OCI-LY7 (cell line): ENCODE data around the gene ZC3H18. TPM values are rescaled to one million over a fixed set of nuclear protein-coding genes. Genes with fewer than 3 reads are reported as not detected.

Source experiments
- BruUV-seq: library from RNA; stranded (reverse); fragments of 400-500 nt; replicated peaks from 2 replicates; lab custom pipeline; 2021; lab: Mats Ljungman, UMichigan
- CTCF ChIA-PET: fragments of 300-600 bp; sonication (Branson Sonifier 250); formaldehyde crosslinking; loops from one replicate; lab custom pipeline; 2022; ENCODE audit warnings: antibody characterized with exemption; ENCODE audit not compliant: unreplicated experiment; lab: Charles Lee
- POLR2A ChIA-PET: fragments of 300-600 bp; sonication (Branson Sonifier 250); formaldehyde crosslinking; loops from one replicate; lab custom pipeline; 2022; ENCODE audit warnings: antibody characterized with exemption; lab: Charles Lee
- DNase-seq: peaks from one replicate; pipeline ENCODE4 v3.0.0-alpha.2; 2015; ENCODE audit warnings: low spot score
- H2AFZ ChIP-seq: fragments of 200-600 bp; sonication (generic), shearing (Covaris generic); 2 replicates; pipeline ENCODE4 v1.6.1; 2014; ENCODE audit warnings: mild to moderate bottlenecking, antibody characterized with exemption, low read length, moderate library complexity
- H3K27ac ChIP-seq: fragments of 200-600 bp; sonication (generic); 2 replicates; pipeline ENCODE4 v1.5.1; 2014; ENCODE audit warnings: mixed run types, low read depth, mild to moderate bottlenecking, moderate library complexity, low read length, inconsistent platforms; ENCODE audit not compliant: poor library complexity, severe bottlenecking
- H3K36me3 ChIP-seq: fragments of 200-600 bp; sonication (generic); 2 replicates; pipeline ENCODE4 v1.6.1; 2014; ENCODE audit warnings: mild to moderate bottlenecking, antibody characterized with exemption, low read length, moderate library complexity, mixed read lengths; ENCODE audit not compliant: insufficient read depth
- H3K4me1 ChIP-seq: fragments of 200-600 bp; sonication (generic); 2 replicates; pipeline ENCODE4 v1.5.1; 2014; ENCODE audit warnings: mild to moderate bottlenecking, low read length; ENCODE audit not compliant: insufficient read depth, poor library complexity, severe bottlenecking
- H3K4me2 ChIP-seq: fragments of 200-600 bp; sonication (generic); 2 replicates; pipeline ENCODE4 v1.6.1; 2014; ENCODE audit warnings: mild to moderate bottlenecking, low read length
- H3K4me3 ChIP-seq: fragments of 200-600 bp; sonication (generic); 2 replicates; pipeline ENCODE4 v1.5.1; 2014; ENCODE audit warnings: mild to moderate bottlenecking, low read depth, low read length; ENCODE audit not compliant: poor library complexity, severe bottlenecking
- H3K79me2 ChIP-seq: fragments of 200-600 bp; sonication (generic); 2 replicates; pipeline ENCODE4 v1.6.1; 2016; ENCODE audit warnings: low read depth, mild to moderate bottlenecking, low read length, moderate library complexity, mixed read lengths; ENCODE audit not compliant: insufficient read depth
- H3K9me2 ChIP-seq: fragments of 200-600 bp; sonication (generic); 2 replicates; pipeline ENCODE4 v1.6.1; 2016; ENCODE audit warnings: mild to moderate bottlenecking, low read length, mixed read lengths; ENCODE audit not compliant: insufficient read depth
- H3K9me3 ChIP-seq: fragments of 200-600 bp; sonication (generic); 2 replicates; pipeline ENCODE4 v1.6.1; 2014; ENCODE audit warnings: mild to moderate bottlenecking, mixed run types, low read length, mixed read lengths
- H4K20me1 ChIP-seq: fragments of 200-600 bp; sonication (generic); 2 replicates; pipeline ENCODE4 v1.6.1; 2014; ENCODE audit warnings: mild to moderate bottlenecking, antibody characterized with exemption, low read length, moderate library complexity, mixed read lengths; ENCODE audit not compliant: insufficient read depth
- EZH2phosphoT487 ChIP-seq: fragments of 200-600 bp; sonication (generic); IDR thresholded peaks from 2 replicates; pipeline ENCODE4 v1.6.1; 2018; ENCODE audit warnings: low read depth, borderline replicate concordance, mild to moderate bottlenecking, mixed run types, antibody characterized with exemption, low read length, moderate library complexity, mixed read lengths
- intact Hi-C: fragments of 100-400 bp; cut with micrococcal nuclease; formaldehyde crosslinking; loops from one replicate; pipeline ENCODE4 v1.10.0; 2022; ENCODE audit not compliant: unreplicated experiment
- total RNA-seq, 2 experiments: library from RNA; depleted of rRNA in 1 of 2; stranded (reverse); fragments of >200 nt in 1 of 2; shearing (Covaris generic) in 1 of 2; gene quantifications; 2 replicates each; pipeline ENCODE4 v1.2.3, GENCODE V29; 2014 to 2022
- TF ChIP-seq, protein P1 (sequence below): fragments of 200-600 bp; sonication (generic); conservative IDR thresholded peaks from 2 replicates; pipeline ENCODE4 v1.5.1; 2014; ENCODE audit warnings: mild to moderate bottlenecking, antibody characterized with exemption, low read length, moderate library complexity, mixed read lengths

ZC3H18 gene
- total RNA-seq, 2 experiments from 2014 or later, result 22.2 to 79.0 TPM

DNA sequence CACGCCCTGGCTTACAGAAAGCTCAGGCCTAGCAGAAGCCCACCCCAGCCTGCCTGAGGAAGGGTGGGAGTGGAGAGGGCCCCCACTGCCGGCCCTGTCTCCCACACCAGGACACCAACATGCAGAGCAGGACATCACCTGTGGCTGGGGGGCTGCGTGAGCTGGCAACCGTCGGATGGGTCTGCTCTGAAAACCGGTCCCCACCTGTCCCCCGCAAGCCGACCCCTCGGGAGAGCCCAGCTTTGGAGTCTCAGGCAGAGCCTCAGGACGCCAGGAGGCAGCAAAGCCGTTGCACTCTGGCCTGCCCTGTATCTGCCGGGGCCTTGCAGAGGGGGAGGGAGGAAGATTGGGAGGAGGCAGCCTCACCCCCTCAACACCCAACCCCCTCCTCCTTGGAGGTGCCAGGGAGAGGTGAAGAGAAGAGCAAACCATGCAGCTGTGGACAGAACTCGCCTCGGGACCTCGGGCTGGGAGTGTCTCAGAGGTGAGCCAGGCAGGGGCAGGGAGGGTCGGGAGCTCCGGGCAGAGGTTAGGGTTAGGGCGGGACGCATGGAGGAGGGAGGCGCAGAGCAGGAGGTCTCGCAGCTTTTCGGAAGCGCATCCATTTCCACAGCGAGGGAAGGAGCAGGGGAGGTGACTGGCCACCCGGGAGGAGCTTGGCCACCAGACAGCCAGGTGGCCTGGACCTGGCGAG, 30.4 kb upstream of the ZC3H18 start:
- CTCF ChIA-PET, result no interaction called here

GRCh38 chr16:88540346-88540977, 29.7 kb upstream of the ZC3H18 start:
- ChIA-PET CTCF (no interaction called here), POLR2A (interaction anchor here (0.6 kb wide), 2 partner anchors 254 to 428 kb away, joined by 3 to 4 read pairs; no protein-coding TSS in a partner anchor)
- intact Hi-C loops, result no loop called here

More for the DNA sequence above, 30.4 kb upstream of the ZC3H18 start:
- H2AFZ ChIP-seq, result no peak overlapping the region
- no peak for TF ChIP-seq EZH2phosphoT487
- TF ChIP-seq, protein P1, sequence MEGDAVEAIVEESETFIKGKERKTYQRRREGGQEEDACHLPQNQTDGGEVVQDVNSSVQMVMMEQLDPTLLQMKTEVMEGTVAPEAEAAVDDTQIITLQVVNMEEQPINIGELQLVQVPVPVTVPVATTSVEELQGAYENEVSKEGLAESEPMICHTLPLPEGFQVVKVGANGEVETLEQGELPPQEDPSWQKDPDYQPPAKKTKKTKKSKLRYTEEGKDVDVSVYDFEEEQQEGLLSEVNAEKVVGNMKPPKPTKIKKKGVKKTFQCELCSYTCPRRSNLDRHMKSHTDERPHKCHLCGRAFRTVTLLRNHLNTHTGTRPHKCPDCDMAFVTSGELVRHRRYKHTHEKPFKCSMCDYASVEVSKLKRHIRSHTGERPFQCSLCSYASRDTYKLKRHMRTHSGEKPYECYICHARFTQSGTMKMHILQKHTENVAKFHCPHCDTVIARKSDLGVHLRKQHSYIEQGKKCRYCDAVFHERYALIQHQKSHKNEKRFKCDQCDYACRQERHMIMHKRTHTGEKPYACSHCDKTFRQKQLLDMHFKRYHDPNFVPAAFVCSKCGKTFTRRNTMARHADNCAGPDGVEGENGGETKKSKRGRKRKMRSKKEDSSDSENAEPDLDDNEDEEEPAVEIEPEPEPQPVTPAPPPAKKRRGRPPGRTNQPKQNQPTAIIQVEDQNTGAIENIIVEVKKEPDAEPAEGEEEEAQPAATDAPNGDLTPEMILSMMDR, result peak; percentile 35; the same call in 1 of the 2 replicates
- H3K9me3 ChIP-seq, result peaks cover 18% of the 10 kb centered on the region; the same call in 1 of the 2 replicates
- no peaks in the 10 kb centered on the region for H3K9me2 ChIP-seq
- H3K27ac ChIP-seq, result no peak overlapping the region
- 0 out of 2 replicates have a peak, but pooled peaks cover 3% of the 10 kb centered on the region for H3K36me3 ChIP-seq
- no peaks in the 10 kb centered on the region for H3K79me2 ChIP-seq
- intact Hi-C loops, result no loop called here
- no peaks in the 10 kb centered on the region for H4K20me1 ChIP-seq
- peaks cover 13% of the 10 kb centered on the region for H3K4me1 ChIP-seq
- POLR2A ChIA-PET, result interaction anchor here (0.6 kb wide), 3 partner anchors 75 to 427 kb away, joined by 3 to 4 read pairs (median 4); no protein-coding TSS in a partner anchor
- H3K4me2 ChIP-seq, result no peak overlapping the region
- no peak for DNase-seq
- no TSS peak for BruUV-seq
- no peak overlapping the region for H3K4me3 ChIP-seq

More at GRCh38 chr16:88540346-88540977, 29.7 kb upstream of the ZC3H18 start:
- H2AFZ ChIP-seq, result no peak overlapping the region
- no TSS peak for BruUV-seq
- no peaks in the 10 kb centered on the region for H3K36me3 ChIP-seq
- H3K4me2 ChIP-seq, result no peak overlapping the region
- no peak overlapping the region for H3K27ac ChIP-seq
- TF ChIP-seq, protein P1, result no peak
- TF ChIP-seq EZH2phosphoT487, result no peak
- H3K9me2 ChIP-seq, result no peaks in the 10 kb centered on the region
- peaks cover 6% of the 10 kb centered on the region for H3K4me1 ChIP-seq
- no peak for DNase-seq
- H4K20me1 ChIP-seq, result no peaks in the 10 kb centered on the region
- H3K79me2 ChIP-seq, result no peaks in the 10 kb centered on the region
- no peak overlapping the region for H3K4me3 ChIP-seq
- peaks cover 18% of the 10 kb centered on the region; the same call in 1 of the 2 replicates for H3K9me3 ChIP-seq
